Kidney epithelial cell (primary cell): ENCODE data around the gene LRRC55. TPM values are rescaled to one million over a fixed set of nuclear protein-coding genes. Genes with fewer than 3 reads are reported as not detected.

Experiments
- DNase-seq: peaks from one replicate; pipeline ENCODE4 v3.0.0-alpha.2; 2010; ENCODE audit warnings: low read depth
- H3K27me3 ChIP-seq: 2 replicates; pipeline ENCODE4 v1.6.0; 2011; ENCODE audit warnings: low read length; ENCODE audit not compliant: control insufficient read depth, insufficient read depth
- H3K36me3 ChIP-seq: 2 replicates; pipeline ENCODE4 v1.5.1; 2011; ENCODE audit warnings: low read length; ENCODE audit not compliant: control insufficient read depth, insufficient read depth
- H3K4me3 ChIP-seq: 2 replicates; pipeline ENCODE4 v1.5.1; 2011; ENCODE audit warnings: low read depth, mild to moderate bottlenecking, control low read depth, low read length
- CTCF ChIP-seq: IDR thresholded peaks from 2 replicates; pipeline ENCODE4 v1.5.1; 2011; ENCODE audit warnings: mild to moderate bottlenecking, moderate library complexity, low read length, control low read depth, inconsistent platforms; ENCODE audit not compliant: insufficient read depth, poor library complexity, severe bottlenecking
- total RNA-seq: library from RNA; depleted of rRNA; stranded (reverse); fragments of >200 nt; gene quantifications from 2 replicates; pipeline ENCODE4 v1.2.3, GENCODE V29; 2015

LRRC55 gene
- total RNA-seq, 1 donor from 2014 or later, result 0.04 TPM

- Histone ChIP-seq H3K4me3 (no peak overlapping the region), H3K36me3 (no peaks in the 10 kb centered on the region), H3K27me3 (peaks cover 9% of the 10 kb centered on the region)
- TF ChIP-seq CTCF, result no peak
- DNase-seq, result no peak
These were observed 54.3 kb downstream of the LRRC55 start for GRCh38 chr11:57235761-57236703.

- no peak for DNase-seq
- no peak for TF ChIP-seq CTCF
- Histone ChIP-seq H3K36me3 (no peaks in the 10 kb centered on the region), H3K4me3 (no peak within 1 kb of the TSS), H3K27me3 (peaks cover 7% of the 10 kb centered on the region)
These were observed 55.5 kb downstream of the LRRC55 start, which contains the start of gene APLNR for GRCh38 chr11:57237204-57237681. Gene APLNR, minus strand, starts transcription at chr11:57237250. Its CDS starts 246 bp downstream, at chr11:57237004.

- TF ChIP-seq CTCF, result no peak
- no peaks in the 10 kb centered on the region for H3K36me3 ChIP-seq
- no peak overlapping the region for H3K4me3 ChIP-seq
- no peak for DNase-seq
- H3K27me3 ChIP-seq, result peaks cover 6% of the 10 kb centered on the region
These were observed 57.6 kb downstream of the LRRC55 start for GRCh38 chr11:57239348-57239747.

GRCh38 chr11:57240007-57240406 is 58.3 kb downstream of the LRRC55 start:
- no peak for TF ChIP-seq CTCF

GRCh38 chr11:57240757-57241156 is 59.0 kb downstream of the LRRC55 start:
- no peak for DNase-seq
- peaks cover 6% of the 10 kb centered on the region for H3K27me3 ChIP-seq

More at GRCh38 chr11:57240007-57240406, 58.3 kb downstream of the LRRC55 start:
- H3K36me3 ChIP-seq, result no peaks in the 10 kb centered on the region
- H3K4me3 ChIP-seq, result no peak overlapping the region
- H3K27me3 ChIP-seq, result peaks cover 6% of the 10 kb centered on the region
- no peak for DNase-seq

More at GRCh38 chr11:57240757-57241156, 59.0 kb downstream of the LRRC55 start:
- Histone ChIP-seq H3K4me3 (no peak overlapping the region), H3K36me3 (no peaks in the 10 kb centered on the region)
- no peak for TF ChIP-seq CTCF

Other genes starting within 250 kb of the LRRC55 start
- gene OR5AK2, start 193.0 kb upstream of the LRRC55 start, total RNA-seq, result not detected in 2 replicates
- gene APLNR, start 55.3 kb downstream of the LRRC55 start, total RNA-seq, result not detected in 2 replicates
- gene TNKS1BP1, start 143.0 kb downstream of the LRRC55 start, total RNA-seq, result 91.1 and 93.2 TPM in 2 replicates
- gene SSRP1, start 153.9 kb downstream of the LRRC55 start, total RNA-seq, result 129 and 156 TPM in 2 replicates
- not detected in 2 replicates for gene P2RX3, start 156.4 kb downstream of the LRRC55 start, total RNA-seq
- gene PRG3, start 199.2 kb downstream of the LRRC55 start, total RNA-seq, result not detected in 2 replicates
- gene PRG2, start 208.7 kb downstream of the LRRC55 start, total RNA-seq, result 0.33 TPM in 1 of 2 replicates, not detected in the other
- 108 and 155 TPM in 2 replicates for gene SLC43A3, start 245.2 kb downstream of the LRRC55 start, total RNA-seq